GM18870 (cell line): ENCODE measurements around the gene AFF2.
"Not testable (repeated sequence)": the region's sequence is repeated elsewhere in the genome, so short reads cannot be mapped to it uniquely, and the experiment has no call there.

Experiments
- ATAC-seq: cut with Tn5 transposase; IDR thresholded peaks from one replicate; pipeline ENCODE4 v1.9.1; 2021; ENCODE audit warnings: moderate library complexity; ENCODE audit not compliant: unreplicated experiment

AFF2 gene

DNA sequence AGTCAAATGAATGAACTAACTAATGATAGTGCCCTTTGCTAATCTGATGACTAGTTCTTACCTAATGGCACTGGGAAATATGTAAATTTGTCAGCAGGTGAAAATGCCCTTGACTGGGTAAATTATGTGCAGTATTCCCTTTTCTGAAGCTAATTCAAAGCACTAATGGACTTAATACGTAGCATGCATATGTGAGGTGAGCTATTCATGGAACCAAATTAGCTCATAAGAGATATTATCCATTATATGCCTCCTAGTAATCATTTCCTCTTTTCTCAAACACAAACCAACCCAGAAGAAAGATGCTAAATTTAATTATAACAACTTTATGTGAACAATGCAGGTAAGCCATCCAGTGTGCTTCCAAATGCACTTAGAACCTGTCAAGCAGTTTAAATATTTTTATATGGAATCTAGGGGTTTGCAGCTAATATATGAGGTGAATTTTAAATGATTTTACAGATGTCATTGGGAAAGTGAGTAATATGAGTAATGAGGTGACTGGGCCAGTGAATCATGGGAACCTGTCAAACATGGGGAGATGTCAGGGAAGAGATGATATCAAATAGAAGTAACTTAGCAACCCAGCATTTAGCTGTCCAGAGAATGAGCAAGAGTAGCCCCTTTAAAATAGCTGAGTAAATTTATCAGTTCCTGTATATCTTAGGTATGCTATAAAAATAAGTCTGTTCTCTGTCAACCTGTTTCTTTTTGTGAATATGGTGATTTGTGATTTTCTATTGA lies 315.0 kb downstream of the AFF2 start:
- ATAC-seq, result no peak

DNA sequence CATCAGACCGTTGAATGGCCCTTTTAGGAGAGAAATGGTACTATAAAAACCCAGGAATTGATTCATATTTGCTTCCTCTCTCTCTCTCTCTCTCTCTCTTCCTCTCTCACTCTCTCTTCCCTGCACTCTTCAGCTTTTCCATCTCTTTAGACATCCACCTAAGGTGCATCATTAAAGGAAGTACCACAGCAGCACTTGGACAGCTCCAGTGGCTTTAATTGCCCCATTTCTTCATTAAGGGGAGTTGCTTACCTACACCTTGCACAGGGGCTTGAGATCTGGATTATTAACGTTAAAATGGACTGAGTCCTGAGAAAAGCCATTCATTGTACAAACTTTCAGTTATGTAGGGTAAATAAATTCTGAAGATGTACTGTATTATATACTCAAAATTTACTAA lies 323.6 kb downstream of the AFF2 start:
- ATAC-seq, result no peak

DNA sequence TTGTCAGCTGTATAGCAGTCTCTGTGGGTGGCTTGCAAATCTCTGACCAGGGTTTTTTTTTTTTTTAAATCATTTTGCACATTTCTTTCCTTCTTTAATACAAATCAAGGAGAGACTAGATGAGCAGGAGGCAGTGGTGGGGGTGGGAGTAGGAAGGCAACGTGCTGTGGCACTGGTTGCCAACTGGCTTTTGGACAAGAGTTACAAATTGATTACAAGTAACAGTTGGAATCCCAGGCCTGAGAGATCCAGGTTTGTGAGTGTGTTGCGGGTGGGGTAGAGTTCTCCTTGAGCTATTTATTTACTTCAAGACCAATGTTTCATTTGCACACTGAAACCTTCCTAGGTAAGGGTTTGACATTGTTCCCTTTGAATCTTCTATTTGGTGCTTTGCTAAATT lies 325.3 kb downstream of the AFF2 start:
- ATAC-seq, result no peak

DNA sequence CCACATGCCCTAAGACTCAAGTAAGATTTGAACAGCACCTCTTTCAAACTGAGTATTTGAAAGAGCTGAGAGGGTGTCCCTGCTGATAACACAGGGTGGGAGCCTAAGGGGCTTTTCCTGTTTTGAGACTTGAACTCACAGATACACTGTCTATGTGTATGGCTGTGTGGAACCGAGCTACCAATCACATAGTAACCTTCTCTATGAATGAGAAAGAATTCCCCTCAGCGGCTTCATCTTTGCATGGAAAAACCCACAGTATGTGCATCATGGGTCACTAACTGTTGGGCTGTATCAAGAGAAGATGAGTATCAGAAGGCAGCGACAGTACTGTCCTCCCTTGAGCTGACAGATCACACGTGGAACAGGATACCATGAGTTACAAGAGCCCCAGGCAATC lies 336.3 kb downstream of the AFF2 start:
- ATAC-seq, result no peak

DNA sequence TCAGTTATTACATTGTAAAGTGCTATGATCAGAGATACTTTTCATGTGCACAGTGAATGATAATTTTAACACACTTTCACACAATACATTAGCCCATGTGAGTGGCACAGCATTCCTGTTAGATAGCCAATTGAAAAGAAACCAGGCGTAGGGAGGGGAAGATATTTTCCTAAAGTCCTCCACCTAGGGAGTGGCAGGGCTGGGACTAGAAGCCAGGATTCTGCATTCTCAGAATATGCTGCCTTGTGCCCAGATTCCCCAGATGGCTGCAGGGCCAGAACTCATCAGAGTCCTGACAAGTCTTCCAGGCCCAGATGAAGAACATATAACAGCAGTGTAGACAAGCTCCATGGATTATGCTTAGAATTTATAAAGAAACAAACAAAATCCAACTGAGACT lies 350.2 kb downstream of the AFF2 start:
- no peak for ATAC-seq

DNA sequence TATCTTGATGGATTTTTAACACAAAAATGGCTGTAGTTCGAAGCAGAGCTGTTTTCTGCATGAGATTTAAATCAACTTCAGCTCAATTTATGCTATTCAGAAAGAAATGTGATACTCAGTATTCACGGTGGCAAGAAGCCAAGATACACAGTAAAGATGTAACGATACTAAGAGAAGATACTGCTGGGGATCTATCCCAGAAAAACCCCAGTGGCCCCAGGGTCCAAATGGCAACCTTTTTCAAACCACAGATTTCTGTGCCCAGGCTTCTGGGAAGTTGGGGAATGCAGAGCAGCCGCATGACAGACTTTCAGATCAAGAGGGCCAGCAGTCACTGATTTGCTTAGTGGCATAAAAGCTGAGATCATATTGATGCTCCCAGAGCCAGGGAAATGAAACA lies 353.9 kb downstream of the AFF2 start:
- no peak for ATAC-seq

DNA sequence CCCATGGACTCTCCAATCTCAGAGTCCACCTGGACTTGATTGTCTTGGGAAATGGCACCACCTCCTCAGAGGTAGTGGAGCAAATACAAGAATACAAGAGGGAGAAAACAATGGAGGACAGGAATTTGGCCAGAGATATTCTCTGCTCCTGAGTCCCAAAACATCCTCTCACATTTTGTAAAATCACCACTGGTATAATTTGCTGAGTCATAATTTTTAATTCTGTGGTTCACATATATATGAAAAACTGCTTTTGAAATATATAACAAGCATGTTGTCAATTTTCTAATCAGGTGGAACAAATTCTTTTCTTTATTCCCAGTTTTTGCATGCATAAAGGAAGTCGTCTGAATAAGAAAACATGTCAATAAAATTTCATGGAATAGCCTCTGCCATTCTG lies 356.1 kb downstream of the AFF2 start:
- no peak for ATAC-seq

DNA sequence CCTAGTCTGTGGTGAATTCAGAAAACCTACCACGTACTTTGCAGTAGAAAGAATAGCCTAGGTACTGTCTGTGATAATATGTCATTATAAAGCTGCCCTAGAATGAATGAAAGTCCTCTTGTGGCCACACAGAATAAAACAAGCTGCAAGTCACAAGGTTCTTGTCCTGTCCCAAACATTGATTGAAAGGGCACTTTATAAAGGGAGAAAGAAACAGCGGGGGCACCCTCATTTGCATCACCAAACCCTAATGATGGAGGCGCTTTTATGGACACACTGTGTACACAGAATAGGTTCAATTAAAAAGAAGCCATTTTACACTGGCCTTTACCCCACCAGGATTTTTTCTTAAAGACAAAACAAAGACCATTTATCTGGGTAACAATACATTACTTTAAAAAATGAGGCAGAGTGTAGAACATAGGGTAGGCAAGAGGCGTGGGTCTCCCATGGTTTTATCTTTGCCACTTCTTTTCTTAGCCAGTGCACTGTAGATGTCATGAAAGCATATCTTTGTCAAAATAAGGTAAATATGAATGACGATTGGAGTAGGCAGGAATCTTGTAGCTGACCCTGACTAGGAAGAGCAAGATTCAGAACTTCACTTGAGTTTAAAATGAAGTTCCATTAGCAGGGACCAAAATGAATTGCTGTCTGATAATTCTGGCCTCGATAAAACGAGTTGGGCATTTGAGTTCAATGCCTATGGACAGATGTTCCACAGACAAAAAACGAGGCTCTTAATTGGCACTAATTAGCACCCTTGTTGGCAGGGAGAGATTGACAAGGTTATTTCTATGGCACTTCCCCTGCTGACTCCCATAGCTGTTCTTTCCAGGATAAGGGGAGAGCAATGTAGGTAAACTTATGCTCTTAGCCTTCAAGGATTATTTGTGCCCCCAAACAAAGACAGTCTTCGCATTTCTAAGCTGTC lies 365.1 kb downstream of the AFF2 start:
- ATAC-seq, result no peak

DNA sequence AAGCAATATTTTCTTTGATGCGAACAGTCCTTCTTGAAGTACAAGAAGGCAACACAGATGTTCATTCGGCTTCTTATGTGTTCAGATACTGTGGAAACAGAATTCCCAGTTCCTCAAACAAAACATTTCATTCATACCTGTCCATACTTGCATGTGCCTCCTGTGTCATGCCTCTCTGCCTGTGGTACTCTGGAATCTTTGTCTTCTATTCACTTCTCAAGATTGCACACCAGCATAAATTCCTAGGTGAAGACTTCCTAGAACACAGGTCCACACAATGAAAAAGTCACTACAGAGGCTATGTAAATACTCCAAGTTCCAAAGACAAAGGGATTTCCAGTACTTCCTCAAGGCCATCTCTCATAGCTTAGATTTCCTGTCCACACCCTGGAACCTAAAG lies 367.2 kb downstream of the AFF2 start:
- ATAC-seq, result no peak

DNA sequence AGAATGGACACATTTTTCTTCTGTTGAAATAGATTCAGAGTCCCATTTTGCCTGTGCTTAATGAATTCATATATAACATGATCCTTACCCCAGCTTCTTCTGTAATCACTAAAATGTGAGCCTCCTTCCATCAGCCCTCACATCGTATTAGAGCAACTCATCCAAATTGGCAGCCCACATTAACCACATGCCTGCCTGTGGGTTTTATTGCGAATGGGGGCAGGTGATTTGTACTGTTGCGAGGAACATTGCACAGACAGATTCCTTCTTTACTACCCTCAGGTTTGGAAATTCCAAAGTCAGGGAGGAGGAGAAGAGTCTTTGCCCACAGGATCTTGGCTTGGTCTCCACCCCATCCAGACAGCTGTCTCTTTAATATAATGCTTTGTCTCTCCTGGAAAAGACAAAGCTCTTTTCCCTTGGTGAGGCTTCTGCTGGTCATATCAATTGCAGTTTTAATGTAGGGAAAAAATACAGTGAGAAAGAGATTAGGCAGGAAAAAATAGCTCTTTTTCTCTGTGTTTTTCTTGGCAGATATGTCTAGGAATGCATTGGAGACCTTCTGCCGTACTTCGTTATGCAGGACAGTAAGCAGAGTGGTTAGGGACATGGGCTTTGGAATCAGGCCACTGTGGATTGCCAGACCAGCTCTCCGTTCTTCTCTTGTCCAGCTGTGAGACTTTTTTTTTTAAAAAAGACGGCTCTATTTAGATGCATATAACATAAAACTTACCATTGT lies 371.2 kb downstream of the AFF2 start:
- ATAC-seq, result no peak

DNA sequence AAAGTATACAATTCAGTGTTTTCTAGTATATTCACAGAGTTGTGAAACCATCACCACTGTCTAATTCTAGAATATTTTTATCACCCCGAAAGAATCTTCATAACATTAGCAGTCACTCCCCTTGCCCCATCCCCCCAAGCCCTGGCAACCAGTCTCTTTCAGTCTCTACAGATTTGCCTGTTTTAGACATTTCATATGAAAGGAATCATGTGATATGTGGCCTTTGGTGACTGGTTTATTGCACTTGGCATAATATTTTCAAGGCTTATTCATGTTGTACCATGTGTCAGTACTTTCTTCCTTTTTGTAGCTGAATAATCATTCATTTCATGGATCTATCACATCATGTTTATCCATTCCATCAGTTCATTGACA lies 371.7 kb downstream of the AFF2 start:
- ATAC-seq, result no peak

DNA sequence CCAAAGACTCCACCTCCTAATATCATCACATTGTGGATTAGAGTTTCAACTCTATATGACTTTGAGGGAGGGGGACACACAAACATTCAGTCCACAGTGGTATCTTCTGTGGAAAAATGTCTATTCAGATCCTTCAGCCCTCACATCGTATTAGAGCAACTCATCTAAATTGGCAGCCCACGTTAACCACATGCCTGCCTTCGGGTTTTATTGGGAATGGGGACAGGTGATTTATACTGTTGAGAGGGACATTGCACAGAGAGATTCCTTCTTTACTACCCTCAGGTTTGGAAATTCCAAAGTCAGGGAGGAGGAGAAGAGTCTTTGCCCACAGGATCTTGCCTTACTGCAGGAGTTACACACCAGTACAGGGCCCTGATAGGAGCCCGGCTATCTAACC lies 372.5 kb downstream of the AFF2 start:
- ATAC-seq, result no peak

DNA sequence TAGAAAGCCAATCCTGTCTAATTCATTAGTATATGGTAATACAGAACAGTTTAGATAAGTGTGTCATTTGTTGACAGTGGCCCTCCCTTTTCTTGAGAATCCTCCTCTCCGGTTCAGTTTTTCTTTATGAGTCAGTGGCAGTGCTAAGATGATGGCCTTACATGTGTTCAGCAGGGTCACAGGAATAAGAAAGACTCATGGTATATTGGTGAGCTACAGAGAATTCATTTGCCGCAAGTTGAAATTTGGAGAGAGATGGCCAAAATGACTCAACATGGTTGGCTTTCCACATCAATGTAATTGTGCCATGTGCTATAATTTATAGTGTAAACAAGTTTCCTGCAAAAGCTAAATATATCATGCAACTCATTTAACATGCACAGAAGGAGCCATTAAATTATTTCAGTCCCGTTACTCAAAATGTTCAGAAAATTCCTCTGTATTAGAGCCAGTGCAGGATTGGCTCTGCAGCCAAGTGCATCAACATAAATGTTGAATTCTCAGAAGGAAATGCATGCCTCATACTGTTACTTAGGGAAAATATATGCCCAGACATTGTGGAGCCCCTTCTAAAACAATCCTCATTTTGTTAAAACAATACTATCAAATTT lies 374.3 kb downstream of the AFF2 start:
- ATAC-seq, result no peak

DNA sequence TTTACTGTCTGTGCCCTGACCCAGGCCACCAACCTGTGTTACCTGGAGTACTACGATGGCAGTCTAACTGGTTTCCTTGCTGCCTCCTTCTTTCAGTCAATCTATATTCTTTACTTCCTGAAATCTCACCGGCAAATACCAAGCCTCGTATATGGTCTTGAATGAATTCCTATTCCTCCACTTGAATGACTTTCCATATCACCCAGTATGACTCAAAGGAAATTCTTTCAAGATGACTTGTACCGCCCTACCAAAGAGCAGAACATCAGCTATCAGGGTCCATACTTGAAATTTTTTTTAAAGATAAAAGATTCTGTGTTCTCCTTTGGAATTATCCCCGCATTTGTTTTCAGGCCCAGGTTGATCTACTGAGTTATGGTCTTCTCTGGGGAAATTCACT lies 378.0 kb downstream of the AFF2 start:
- ATAC-seq, result no peak

DNA sequence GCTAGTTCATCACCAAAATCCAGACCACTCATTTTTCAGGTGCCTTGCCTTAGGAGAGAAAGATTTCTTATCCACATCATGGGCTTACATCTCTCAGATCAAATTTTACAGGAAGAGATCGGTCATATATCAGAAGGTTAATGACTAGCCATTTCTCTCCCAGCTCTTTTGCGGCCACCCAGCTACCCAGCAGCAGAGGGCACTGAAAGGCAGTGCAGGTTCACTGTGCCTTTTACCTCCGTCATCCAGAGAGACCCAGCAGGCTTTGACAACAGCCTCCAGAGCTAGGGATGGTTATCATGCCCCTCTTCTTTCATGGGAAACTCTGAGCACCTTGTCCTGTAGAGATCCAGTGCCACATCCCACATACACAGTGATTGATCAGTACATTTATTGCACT lies 384.8 kb downstream of the AFF2 start:
- no peak for ATAC-seq

DNA sequence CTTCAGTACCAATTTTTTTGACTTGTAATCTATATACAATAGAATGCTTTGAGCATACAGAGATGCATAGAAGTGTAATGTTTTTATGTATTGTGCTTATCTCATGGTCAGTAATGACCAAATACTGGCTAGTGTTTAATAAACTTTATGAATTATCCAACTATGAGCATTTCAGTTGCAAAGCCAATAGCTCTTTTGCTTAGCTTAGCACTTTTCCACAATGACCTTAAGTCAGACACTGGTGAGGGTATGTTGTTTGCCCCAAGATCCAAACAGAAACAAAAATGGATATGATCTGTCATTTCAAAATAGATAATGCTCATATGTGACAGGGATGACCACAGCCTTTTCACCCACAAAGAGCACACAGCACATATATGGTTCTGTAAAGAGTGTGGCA lies 393.0 kb downstream of the AFF2 start:
- ATAC-seq, result no peak

DNA sequence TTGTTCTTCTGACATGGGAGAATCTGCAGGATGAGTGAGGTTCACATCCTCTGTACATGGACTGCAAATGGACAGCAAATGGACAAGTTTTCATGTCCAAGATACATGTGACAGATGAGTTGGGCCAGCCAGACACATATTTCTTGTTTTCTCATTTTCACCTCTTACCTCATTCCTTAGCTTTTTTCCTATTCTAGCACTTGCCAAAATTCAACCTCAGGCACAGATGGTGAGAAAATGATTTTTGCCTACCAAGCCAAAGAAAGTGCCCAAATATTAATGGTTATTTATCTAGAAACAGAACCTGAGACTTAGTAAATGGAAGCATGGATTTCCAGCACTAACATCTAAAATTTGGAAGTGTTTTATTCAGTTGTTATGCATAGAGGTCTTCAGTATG lies 402.2 kb downstream of the AFF2 start:
- no peak for ATAC-seq

DNA sequence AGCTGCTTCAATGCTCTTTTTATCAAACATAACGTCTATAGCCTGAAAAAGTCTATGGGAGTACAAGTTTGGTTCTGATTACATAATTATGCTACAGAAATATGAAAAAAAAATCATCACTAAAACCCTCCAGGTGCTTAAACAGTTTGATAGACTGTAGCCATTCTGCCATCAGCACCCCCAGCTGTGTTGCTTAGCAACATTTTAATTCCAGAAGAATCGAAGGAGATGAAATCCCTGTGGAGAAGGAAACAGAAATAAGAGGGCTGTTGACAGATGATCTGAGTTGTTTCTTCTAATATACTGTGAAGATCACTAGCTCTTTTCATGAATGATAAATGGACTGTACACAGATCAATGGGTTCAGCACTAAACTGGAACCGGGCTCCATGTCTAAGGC lies 402.8 kb downstream of the AFF2 start:
- ATAC-seq, result no peak

DNA sequence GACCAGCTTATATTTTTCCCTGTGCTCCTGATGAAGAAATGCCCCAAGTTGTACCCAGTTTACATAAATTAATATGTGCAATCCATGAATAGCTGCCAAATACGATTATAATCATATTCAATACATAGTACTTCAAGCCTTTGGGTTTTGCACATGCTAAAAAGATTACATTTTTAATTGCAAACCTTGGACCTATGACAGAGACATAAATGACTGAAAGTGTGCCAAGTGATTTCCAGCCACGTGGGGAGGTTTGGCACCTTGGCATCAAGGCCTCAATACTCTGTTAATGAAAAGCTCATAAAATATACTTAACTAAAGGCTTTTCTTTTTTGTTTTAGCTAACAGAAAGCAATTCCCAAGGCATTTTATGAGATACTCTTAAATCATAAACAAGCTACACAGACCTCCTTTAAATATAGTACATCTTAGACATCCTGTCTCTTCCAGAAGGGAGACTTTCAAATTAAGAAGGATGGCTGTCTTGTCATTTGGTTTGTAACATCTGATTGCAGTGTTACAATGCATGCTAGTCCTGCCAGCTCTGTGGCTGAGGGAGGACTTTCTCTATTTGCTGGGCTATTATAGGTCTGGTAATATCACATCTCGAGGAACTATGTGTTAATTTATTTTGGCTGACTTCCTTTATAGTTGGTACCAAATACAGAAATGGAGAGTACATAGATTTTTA lies 404.1 kb downstream of the AFF2 start:
- ATAC-seq, result no peak

DNA sequence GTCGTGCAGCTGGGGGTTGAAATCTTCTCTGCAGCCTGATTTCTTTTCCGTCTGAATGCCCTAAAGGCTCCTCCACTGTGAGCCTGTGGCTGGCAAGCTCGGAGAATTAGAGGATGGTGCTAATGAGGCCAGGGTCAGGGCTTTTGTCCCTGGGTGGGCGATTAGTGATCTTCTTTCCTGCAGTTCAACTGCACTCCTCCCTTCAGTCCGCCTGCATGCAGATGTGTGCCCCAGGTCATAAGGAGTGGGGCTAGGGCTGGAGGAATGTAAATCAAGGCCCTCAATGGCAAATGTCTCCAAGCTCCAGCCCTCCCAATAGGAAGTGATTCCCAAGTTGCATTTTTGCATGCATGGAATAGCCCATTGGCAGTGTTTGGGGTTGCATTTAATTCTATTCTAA lies 405.0 kb downstream of the AFF2 start:
- ATAC-seq, result no peak

DNA sequence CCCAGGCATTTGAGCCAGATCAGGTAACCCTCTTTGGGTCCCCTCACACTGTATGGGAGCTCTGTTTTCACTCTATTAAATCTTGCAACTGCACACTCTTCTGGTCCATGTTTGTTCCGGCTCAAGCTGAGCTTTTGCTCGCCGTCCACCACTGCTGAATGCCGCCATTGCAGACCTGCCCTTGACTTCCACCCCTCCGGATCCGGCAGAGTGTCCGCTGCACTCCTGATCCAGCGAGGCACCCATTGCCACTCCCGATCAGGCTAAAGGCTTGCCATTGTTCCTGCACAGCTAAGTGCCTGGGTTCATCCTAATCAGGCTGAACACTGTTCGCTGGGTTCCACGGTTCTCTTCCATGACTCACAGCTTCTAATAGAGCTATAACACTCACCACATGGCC lies 406.2 kb downstream of the AFF2 start:
- ATAC-seq, result not testable (repeated sequence)
